ENCODE results near the gene CAB39L. TPM values are rescaled to one million over a fixed set of nuclear protein-coding genes. Genes with fewer than 3 reads are reported as not detected.

Gene CAB39L
- total and polyA plus RNA-seq, 2 donors (not counting 3 experiments of a cell fraction or from before 2014, with no cell fraction given): 3.1 to 7.2 TPM

GRCh38 chr13:49367640-49368422, 76.0 kb downstream of the CAB39L start:
- no peaks in the 10 kb centered on the region for H3K79me2 ChIP-seq (ENCODE audit: control insufficient read depth, insufficient read depth, low read length)
- intact Hi-C loops (cut with micrococcal nuclease): no loop called here
- no peaks in the 10 kb centered on the region for H3K4me1 ChIP-seq (ENCODE audit: control insufficient read depth, extremely low read depth, insufficient read depth, low read length)
- no peak overlapping the region for H2AFZ ChIP-seq (ENCODE audit: low read depth, low read length)
- H3K27ac ChIP-seq (ENCODE audit: insufficient read depth, low read depth, low read length): no peak overlapping the region
- no peak for TF ChIP-seq POLR2AphosphoS5 (IDR thresholded peaks at IDR 0.05; ENCODE audit: insufficient read depth, low read depth, low read length)
- no peak for TF ChIP-seq EZH2 (IDR thresholded peaks at IDR 0.05; ENCODE audit: borderline replicate concordance, low read depth, low read length, severe bottlenecking)
- TF ChIP-seq FOS (IDR thresholded peaks at IDR 0.05; ENCODE audit: borderline replicate concordance, insufficient read depth, low read length): no peak
- TF ChIP-seq CTCF (IDR thresholded peaks at IDR 0.05; ENCODE audit: extremely low read depth in 1 of 2, insufficient read depth in 1 of 2, low read depth in 1 of 2, low read length in 2 of 2): no peak
- TF ChIP-seq MYC (IDR thresholded peaks at IDR 0.05; ENCODE audit: low read depth, low read length): no peak
- TF ChIP-seq JUN (IDR thresholded peaks at IDR 0.05; ENCODE audit: borderline replicate concordance, insufficient read depth, insufficient read length, low read depth): no peak
- TF ChIP-seq MAX (IDR thresholded peaks at IDR 0.05; ENCODE audit: insufficient read depth, insufficient read length): no peak
- no peak for TF ChIP-seq POLR2A (IDR thresholded peaks at IDR 0.05; ENCODE audit: low read depth, low read length)
- no peak for TF ChIP-seq GATA2 (IDR thresholded peaks at IDR 0.05; ENCODE audit: insufficient read depth, insufficient read length, low read depth, low read length)
- no peaks in the 10 kb centered on the region for H3K27me3 ChIP-seq (ENCODE audit: control insufficient read depth in 2 of 2, insufficient read depth in 2 of 2, low read length in 2 of 2)
- no peaks in the 10 kb centered on the region for H3K9me3 ChIP-seq (replicated peaks; ENCODE audit: control insufficient read depth, insufficient read depth, low read length)
- no peaks in the 10 kb centered on the region for H3K9me1 ChIP-seq (replicated peaks; ENCODE audit: control insufficient read depth, extremely low read depth, insufficient read depth, low read length)
- no peak overlapping the region for H3K4me2 ChIP-seq (ENCODE audit: insufficient read depth, low read length)
- BruUV-seq (replicated peaks): no TSS peak
- FAIRE-seq: no peak
- no peak overlapping the region for H3K9ac ChIP-seq (replicated peaks; ENCODE audit: extremely low read depth, insufficient read depth, low read length)
- POLR2A ChIA-PET: no interaction called here
- dilution Hi-C loops (cut with MboI; ENCODE audit: extremely low pct_ligation_motif_present, low sequenced_read_pairs): no loop called here
- no peaks in the 10 kb centered on the region for H4K20me1 ChIP-seq (replicated peaks; ENCODE audit: control insufficient read depth, extremely low read depth, insufficient read depth, low read length)
- no peaks in the 10 kb centered on the region for H3K36me3 ChIP-seq (ENCODE audit: control insufficient read depth in 2 of 2, extremely low read depth in 1 of 2, insufficient read depth in 2 of 2, low read length in 2 of 2)
- no peak overlapping the region for H3K4me3 ChIP-seq (replicated peaks in 1 of 3; ENCODE audit: insufficient read depth in 1 of 3, low read depth in 1 of 3, low read length in 3 of 3)
- no peak for DNase-seq (ENCODE audit: low read depth, low spot score)
- CTCF ChIA-PET: interaction anchor here (0.6 to 1.4 kb wide), 7 partner anchors 10 to 103 kb away, joined by 3 read pairs; no protein-coding TSS in a partner anchor

All from endothelial cell of umbilical vein (primary cell).